Memory B cell (primary cell): ENCODE results near the gene GRIP2.

Experiments used
- ATAC-seq: fragments of 150-1000 bp; cut with Tn5 transposase; 2 replicates; pipeline ENCODE4 v1.10.0; 2021; ENCODE audit warnings: low read depth, mild to moderate bottlenecking, moderate library complexity
- DNase-seq, 2 donors: peaks; one replicate each; pipeline ENCODE4 v3.0.0; 2022; ENCODE audit warnings: low spot score in 2 of 2
- H3K27ac Mint-ChIP-seq: one replicate; pipeline ENCODE4 v1.8.0; 2022; ENCODE audit warnings: mild to moderate bottlenecking, moderate library complexity, mixed read lengths
- H3K27me3 Mint-ChIP-seq: one replicate; pipeline ENCODE4 v1.8.0; 2022; ENCODE audit warnings: mixed read lengths
- H3K36me3 Mint-ChIP-seq: one replicate; pipeline ENCODE4 v1.8.0; 2022; ENCODE audit warnings: mild to moderate bottlenecking, mixed read lengths
- H3K4me1 Mint-ChIP-seq: one replicate; pipeline ENCODE4 v1.8.0; 2022; ENCODE audit warnings: mixed read lengths
- H3K4me3 Mint-ChIP-seq: one replicate; pipeline ENCODE4 v1.8.0; 2022; ENCODE audit warnings: mild to moderate bottlenecking, moderate library complexity, mixed read lengths
- H3K9me3 Mint-ChIP-seq: one replicate; pipeline ENCODE4 v1.8.0; 2022; ENCODE audit warnings: mixed read lengths

Gene GRIP2

DNA sequence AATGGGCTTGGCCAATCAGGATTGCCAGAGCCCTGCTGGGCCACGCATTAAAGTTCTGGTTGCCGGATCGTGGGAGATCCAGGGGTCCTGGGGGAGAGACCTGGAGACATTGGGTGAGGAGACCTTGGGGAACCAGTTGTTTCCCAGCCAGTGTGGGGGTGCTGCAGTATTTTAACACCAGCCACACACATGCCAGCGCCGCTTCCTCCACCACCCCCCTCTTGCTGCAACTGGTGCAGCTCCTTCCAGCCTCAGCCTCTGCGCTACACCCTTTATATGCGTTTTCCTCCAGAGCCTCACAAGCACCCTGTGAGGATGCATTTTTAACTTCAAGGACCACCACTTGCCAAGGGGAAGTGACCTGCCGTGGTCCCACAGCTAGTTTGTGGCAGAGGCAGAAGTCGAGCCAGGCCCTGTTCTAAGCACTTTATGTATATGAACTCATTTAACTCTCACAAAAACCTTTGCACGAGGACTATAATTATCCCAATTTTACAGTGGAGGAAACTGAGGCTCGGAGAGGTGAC lies 29.4 kb upstream of the GRIP2 start:
- DNase-seq (no peak), ATAC-seq (no peak)
- Mint-ChIP-seq H3K27me3 (peaks cover 21% of the 10 kb centered on the region), H3K36me3 (no peaks in the 10 kb centered on the region), H3K4me3 (no peak overlapping the region), H3K9me3 (no peaks in the 10 kb centered on the region), H3K27ac (peak overlapping the region; percentile 25), H3K4me1 (peaks cover 2% of the 10 kb centered on the region)

DNA sequence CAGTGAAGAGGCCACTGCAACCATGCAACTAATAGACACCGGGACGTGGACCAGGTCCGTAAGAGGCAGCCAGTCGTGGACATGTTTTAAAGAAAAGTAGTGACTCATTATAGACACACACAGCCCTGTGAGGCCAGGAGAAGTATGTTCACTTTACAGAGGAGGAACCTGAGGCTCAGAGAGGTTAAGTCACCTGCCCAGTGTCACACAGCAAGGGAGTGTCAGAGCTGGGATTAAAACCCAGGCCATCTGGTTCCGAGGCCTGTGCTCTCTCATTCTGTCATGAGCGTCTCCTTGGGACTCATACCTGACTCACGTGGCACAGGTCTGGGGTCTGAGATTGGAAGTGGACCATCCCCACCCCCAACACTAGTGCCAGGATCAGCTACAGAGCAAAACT lies 28.1 kb upstream of the GRIP2 start:
- H3K4me3 Mint-ChIP-seq, result no peak overlapping the region
- ATAC-seq, result no peak
- H3K4me1 Mint-ChIP-seq, result peaks cover 2% of the 10 kb centered on the region
- H3K36me3 Mint-ChIP-seq, result no peaks in the 10 kb centered on the region
- DNase-seq, result no peak
- no peaks in the 10 kb centered on the region for H3K9me3 Mint-ChIP-seq
- peaks cover 20% of the 10 kb centered on the region for H3K27me3 Mint-ChIP-seq
- no peak overlapping the region for H3K27ac Mint-ChIP-seq

DNA sequence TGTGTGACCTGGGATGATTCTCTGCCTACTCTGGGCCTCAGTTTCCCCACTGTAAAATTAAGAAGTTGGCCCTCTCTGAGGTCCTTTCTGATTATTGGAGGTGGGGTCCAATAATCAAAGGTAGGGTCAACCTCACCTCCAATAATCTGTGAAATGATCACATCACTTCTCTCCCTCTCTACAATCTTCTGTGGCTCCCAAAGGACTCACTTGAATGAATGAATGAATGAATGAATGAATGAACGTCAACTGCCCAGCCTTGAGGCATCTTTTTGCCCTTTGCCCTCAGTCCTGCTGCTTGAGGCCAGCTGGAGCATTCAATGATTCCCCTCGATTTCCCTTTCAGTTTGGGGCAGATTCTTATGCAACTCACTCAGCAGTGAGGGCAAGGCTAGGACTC lies 26.7 kb upstream of the GRIP2 start:
- Mint-ChIP-seq H3K9me3 (no peaks in the 10 kb centered on the region), H3K4me3 (no peak overlapping the region), H3K27me3 (peaks cover 18% of the 10 kb centered on the region), H3K27ac (no peak overlapping the region), H3K36me3 (no peaks in the 10 kb centered on the region), H3K4me1 (peaks cover 2% of the 10 kb centered on the region)
- DNase-seq (no peak), ATAC-seq (no peak)

DNA sequence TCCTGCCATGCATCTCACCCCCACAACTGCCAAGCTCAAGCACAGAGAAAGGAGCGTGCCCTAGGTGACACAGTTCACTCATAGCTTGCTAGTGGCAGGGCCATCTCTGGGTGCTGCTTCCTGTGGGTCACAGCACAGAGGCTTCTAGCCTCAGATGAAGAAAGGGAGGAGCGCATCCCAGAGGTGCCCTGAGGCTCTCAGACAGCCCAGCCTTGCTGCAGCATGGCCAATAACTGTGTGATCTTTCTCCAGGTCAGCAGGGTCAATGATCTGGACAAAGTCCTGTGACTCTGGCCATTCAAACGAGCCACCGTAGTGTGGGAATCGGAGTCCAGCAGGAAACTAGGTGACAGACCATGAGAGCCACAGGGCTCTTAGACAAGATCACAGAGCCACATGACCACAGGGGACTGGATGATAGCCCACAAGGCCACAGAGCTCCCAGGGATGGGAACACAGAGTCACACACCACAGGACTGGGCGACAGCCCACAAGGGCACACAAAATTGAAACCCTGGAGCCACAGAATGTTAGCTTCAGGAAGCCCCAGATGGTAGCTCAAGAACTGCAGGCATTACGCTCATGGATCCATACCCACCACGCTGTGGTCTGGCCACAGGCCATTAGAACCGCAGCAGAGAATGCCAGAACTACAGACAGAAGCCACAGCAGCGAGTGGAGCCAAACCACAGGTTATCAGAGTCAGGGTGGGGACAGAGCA lies 25.9 kb upstream of the GRIP2 start:
- Mint-ChIP-seq H3K36me3 (no peaks in the 10 kb centered on the region), H3K4me3 (no peak overlapping the region), H3K27ac (no peak overlapping the region), H3K4me1 (peaks cover 2% of the 10 kb centered on the region), H3K27me3 (peaks cover 17% of the 10 kb centered on the region), H3K9me3 (no peaks in the 10 kb centered on the region)
- ATAC-seq (no peak), DNase-seq (no peak)

GRCh38 chr3:14564741-14565140 lies 24.6 kb upstream of the GRIP2 start:
- Mint-ChIP-seq H3K36me3 (no peaks in the 10 kb centered on the region), H3K27me3 (peaks cover 15% of the 10 kb centered on the region), H3K9me3 (no peaks in the 10 kb centered on the region), H3K4me3 (no peak overlapping the region), H3K4me1 (no peaks in the 10 kb centered on the region), H3K27ac (no peak overlapping the region)
- ATAC-seq, result no peak
- no peak for DNase-seq

GRCh38 chr3:14563946-14564539 lies 23.9 kb upstream of the GRIP2 start:
- H3K4me1 Mint-ChIP-seq, result no peaks in the 10 kb centered on the region
- no peaks in the 10 kb centered on the region for H3K36me3 Mint-ChIP-seq
- DNase-seq (no peak), ATAC-seq (no peak)
- no peak overlapping the region for H3K27ac Mint-ChIP-seq
- no peak overlapping the region for H3K4me3 Mint-ChIP-seq
- H3K9me3 Mint-ChIP-seq, result no peaks in the 10 kb centered on the region
- H3K27me3 Mint-ChIP-seq, result peaks cover 17% of the 10 kb centered on the region

DNA sequence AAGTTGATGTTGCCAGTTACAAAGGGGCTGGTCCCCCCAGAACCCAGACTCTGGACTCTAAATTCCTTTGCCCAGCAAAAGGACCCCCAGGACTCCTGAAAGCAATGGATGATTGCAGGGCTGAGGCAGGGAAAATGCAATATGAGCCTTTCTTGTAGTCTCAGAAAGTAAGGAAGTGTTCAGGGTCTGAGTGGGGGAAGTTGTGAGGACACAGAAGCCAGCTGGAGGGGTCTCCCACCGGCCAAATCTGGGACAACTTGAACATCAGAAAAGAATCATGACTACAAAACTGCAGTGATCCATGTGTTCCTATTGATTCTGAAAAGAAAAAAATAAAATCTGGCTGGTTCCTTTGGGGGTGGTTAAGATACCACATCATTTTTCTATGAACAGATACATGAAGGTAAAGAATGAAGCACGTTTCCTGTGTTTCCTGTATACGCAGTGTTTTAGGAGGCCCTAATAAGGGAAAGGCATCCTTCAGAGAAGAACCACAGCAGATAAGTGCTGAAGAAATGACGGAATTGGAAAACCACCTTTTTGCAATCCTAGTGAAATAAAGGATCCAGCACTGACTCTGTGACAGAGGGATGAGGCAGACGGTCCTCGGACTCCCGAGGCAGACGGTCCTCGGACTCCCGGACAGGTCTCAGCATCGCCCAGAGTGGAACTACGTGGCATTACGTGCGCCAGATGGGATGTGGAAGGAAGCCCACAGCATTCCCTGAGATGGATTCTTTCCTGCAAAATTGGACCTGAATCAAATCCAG lies 22.2 kb upstream of the GRIP2 start:
- ATAC-seq, result no peak
- H3K9me3 Mint-ChIP-seq, result no peaks in the 10 kb centered on the region
- no peaks in the 10 kb centered on the region for H3K36me3 Mint-ChIP-seq
- peaks cover 14% of the 10 kb centered on the region for H3K27me3 Mint-ChIP-seq
- H3K27ac Mint-ChIP-seq, result no peak overlapping the region
- H3K4me3 Mint-ChIP-seq, result no peak overlapping the region
- no peaks in the 10 kb centered on the region for H3K4me1 Mint-ChIP-seq
- DNase-seq, result no peak

DNA sequence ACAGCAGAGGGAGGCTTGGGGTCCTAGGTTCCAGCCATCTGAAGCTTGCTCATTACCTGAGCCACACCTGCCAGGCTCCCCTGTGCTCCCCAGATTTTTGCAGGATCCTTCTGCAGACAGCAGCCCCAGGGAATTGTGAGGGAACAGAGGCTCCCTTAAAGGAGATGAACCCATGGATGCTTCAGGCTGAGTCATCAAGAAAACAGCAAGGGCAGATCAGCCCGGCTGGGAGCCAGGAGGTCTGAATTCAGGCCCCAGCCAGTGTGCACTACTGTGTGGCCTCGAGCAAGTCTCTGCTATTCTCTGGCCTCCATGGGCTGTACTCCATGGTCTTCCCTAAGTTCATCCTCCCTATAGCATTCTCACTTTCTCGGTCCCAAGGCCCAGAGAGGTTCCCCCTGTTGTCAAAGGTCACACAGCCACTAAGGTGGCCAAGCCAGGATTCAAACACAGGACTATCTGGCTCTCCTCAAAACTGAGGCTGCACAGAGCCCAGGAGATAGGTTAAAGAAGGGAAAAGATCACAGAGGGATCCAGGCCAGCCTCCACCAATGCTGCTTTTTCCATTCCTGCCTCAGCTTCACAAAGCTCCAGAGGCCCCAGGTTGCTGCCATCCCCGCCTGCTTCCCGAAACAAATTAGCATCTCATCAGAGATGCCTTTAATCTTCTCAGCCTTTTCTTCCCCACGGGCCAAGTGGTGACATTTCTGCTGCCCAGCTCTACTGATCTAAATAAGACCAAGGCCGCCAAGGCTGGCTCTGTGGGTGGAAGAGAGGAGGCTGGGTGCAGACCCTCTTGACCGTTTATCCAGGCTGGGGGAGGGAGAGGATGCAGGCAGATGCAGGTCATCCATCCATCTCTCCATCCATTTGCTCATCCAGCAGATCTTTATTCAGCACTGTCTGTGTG lies 21.2 kb upstream of the GRIP2 start:
- ATAC-seq (no peak), DNase-seq (no peak)
- Mint-ChIP-seq H3K9me3 (no peaks in the 10 kb centered on the region), H3K27me3 (peaks cover 16% of the 10 kb centered on the region), H3K4me1 (no peaks in the 10 kb centered on the region), H3K27ac (no peak overlapping the region), H3K4me3 (no peak overlapping the region), H3K36me3 (no peaks in the 10 kb centered on the region)

GRCh38 chr3:14560110-14560509 lies 20.0 kb upstream of the GRIP2 start:
- Mint-ChIP-seq H3K4me3 (no peak overlapping the region), H3K27ac (no peak overlapping the region), H3K27me3 (peaks cover 23% of the 10 kb centered on the region), H3K4me1 (peaks cover 7% of the 10 kb centered on the region), H3K36me3 (no peaks in the 10 kb centered on the region), H3K9me3 (no peaks in the 10 kb centered on the region)
- no peak for DNase-seq
- no peak for ATAC-seq

DNA sequence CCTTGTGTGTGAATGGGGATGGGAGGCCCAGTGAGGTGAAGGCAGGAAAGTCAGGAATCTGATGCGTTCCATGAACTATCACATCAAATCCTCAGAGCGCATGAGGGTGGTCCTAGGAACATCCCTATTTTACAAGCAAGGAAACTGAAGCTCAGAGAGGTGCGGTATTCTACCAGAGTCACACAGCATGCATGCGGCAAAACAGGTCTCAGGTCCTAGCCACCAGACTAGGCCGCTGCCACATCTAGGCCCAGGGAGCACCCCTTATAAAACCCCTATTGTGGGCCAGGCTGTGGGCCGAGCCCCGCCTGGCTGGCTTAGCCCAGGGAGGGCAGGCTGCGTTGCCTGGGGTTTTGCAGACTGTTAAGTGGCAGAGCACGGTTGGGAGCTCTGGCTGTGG lies 17.9 kb upstream of the GRIP2 start:
- no peaks in the 10 kb centered on the region for H3K9me3 Mint-ChIP-seq
- peaks cover 26% of the 10 kb centered on the region for H3K27me3 Mint-ChIP-seq

DNA sequence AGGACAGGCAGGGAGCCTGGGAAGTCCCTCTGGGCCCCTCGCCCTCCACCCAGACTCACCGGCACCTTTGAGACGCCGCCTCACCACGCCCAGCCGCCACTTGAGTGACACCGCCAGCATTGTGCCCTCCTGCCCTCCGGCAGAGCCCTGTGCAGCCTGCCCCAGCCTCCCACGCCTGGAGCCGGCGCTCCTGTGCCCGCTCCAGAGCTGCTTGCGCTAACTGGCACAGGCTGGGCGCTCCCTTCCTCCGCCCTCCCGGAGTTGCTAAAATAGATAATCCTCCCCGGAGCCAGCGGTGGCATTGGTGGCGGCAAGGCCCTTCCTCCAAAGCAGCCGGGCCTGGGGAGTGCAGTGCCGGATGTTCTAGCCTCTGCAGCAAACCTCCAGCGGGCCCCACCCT lies 15.7 kb upstream of the GRIP2 start:
- no peak overlapping the region for H3K27ac Mint-ChIP-seq
- H3K4me3 Mint-ChIP-seq, result no peak overlapping the region
- peaks cover 29% of the 10 kb centered on the region for H3K27me3 Mint-ChIP-seq
- H3K4me1 Mint-ChIP-seq, result peaks cover 7% of the 10 kb centered on the region
- H3K36me3 Mint-ChIP-seq, result no peaks in the 10 kb centered on the region
- ATAC-seq, result no peak
- no peaks in the 10 kb centered on the region for H3K9me3 Mint-ChIP-seq
- DNase-seq, result no peak

More for the DNA sequence above, 17.9 kb upstream of the GRIP2 start:
- no peaks in the 10 kb centered on the region for H3K36me3 Mint-ChIP-seq
- peaks cover 7% of the 10 kb centered on the region for H3K4me1 Mint-ChIP-seq
- ATAC-seq (no peak), DNase-seq (no peak)
- no peak overlapping the region for H3K4me3 Mint-ChIP-seq
- H3K27ac Mint-ChIP-seq, result no peak overlapping the region

DNA sequence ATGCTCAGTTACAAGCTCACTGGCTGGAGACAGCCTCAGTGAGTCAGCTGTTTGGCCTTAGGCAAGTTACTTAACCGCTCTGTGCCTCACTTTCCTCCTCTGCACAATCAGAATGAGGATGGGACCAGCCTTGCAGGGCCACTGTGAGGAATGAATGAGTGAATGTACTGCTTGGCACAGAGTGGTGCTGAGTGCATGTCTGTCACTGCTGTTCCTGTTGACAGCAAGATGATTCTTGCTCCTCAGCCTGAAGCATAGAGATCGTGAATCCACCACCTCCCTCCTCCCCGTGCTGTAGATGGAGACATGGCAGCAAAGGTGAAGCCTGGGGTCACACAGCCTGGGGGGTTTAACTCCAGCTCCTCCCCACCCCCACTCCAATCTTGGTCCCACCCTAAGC lies 14.6 kb upstream of the GRIP2 start:
- Mint-ChIP-seq H3K27me3 (peaks cover 32% of the 10 kb centered on the region), H3K27ac (no peak overlapping the region), H3K36me3 (no peaks in the 10 kb centered on the region), H3K4me1 (peaks cover 9% of the 10 kb centered on the region), H3K9me3 (no peaks in the 10 kb centered on the region), H3K4me3 (no peak overlapping the region)
- DNase-seq, result no peak
- no peak for ATAC-seq

- no peak for ATAC-seq
- H3K4me3 Mint-ChIP-seq, result no peak overlapping the region
- no peak for DNase-seq
- H3K27ac Mint-ChIP-seq, result no peak overlapping the region
- no peaks in the 10 kb centered on the region for H3K36me3 Mint-ChIP-seq
- no peaks in the 10 kb centered on the region for H3K9me3 Mint-ChIP-seq
- H3K27me3 Mint-ChIP-seq, result peaks cover 30% of the 10 kb centered on the region
- peaks cover 9% of the 10 kb centered on the region for H3K4me1 Mint-ChIP-seq
Measured at GRCh38 chr3:14553871-14554270, 13.7 kb upstream of the GRIP2 start.
